Ureter (tissue), 1 donor: ENCODE results near the gene KRT39. TPM values are rescaled to one million over a fixed set of nuclear protein-coding genes. Genes with fewer than 3 reads are reported as not detected.
A peak's percentile ranks its signal among the peaks of the same experiment; 100 is the strongest.

Source experiments
- DNase-seq: peaks from one replicate; pipeline ENCODE4 v3.0.0-alpha.2; 2020; ENCODE audit warnings: low spot score
- total RNA-seq: library from RNA; stranded (reverse); gene quantifications from one replicate; pipeline ENCODE4 v1.2.4, GENCODE V29; 2023
- donor health status: DM: yes; HTN: yes; CAD: no.

KRT39 gene
- total RNA-seq, 1 donor from 2014 or later = not detected

- DNase-seq = no peak
These were observed 13.8 kb upstream of the KRT39 start for GRCh38 chr17:40980596-40980995.

DNA sequence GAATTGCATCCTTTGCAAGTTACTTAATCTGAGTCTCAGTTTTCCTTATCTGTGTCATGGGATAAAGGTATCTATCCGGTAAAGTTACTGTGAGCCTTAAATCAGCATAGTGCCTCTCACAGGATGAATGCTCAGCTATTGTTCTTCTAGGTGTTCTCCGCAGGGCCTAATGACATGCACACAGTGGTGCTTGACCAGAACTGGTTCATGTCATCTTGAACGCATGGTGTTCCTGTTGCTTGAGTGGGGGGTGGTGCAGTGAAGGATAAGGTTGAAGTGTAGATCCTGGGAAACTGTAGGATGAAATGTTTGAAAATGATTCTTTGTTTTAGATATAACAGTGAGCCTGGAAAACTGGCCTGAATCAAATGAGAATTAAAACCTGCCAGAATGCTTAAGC lies 13.4 kb upstream of the KRT39 start:
- no peak for DNase-seq

DNA sequence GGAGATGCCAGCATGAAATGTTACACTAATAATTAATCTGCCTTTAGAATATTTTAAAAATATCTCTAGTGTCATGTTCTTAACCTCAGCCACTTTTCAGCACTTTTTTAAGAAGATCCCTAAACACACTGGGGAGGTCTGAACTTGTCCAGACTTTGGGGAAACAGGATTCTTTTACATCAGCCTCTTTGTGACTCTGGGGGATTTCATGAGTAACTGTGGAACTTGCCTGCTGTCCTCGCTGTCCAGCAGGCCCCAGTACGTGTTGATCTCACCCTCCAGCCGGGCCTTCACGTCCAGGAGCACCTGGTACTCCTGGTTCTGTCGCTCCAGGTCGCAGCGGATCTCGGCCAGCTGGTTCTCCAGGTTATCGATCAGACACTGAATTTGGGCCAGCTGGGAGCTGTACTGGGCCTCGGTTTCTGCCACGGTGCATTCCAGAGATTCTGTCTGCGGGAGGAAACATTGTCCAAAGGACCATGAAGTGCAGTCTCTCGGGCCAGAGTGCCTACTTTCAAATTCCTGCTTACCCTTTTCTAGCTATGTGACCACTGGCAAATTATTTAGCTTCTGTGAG lies 11.9 kb upstream of the KRT39 start:
- DNase-seq = no peak

GRCh38 chr17:40975516-40975915 lies 8.8 kb upstream of the KRT39 start:
- DNase-seq = no peak

DNA sequence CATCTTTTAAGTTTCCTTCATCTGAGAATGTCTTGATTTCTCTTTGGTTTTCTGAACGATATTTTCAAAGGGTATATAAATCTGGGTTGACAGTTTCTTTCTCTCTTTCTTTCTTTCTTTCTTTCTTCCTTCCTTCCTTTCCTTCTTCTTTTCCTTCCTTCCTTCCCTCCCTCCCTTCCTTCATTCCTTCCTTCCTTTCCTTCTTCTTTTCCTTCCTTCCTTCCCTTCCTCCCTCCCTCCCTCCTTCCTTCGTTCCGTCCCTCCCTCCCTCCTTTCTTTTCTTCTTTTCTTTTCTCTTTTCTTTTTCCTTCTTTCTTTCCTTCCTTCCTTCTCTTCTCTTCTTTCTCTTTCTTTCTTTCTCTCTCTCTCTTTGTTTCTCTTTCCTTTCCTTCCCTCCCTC lies 7.6 kb upstream of the KRT39 start:
- no peak for DNase-seq

DNA sequence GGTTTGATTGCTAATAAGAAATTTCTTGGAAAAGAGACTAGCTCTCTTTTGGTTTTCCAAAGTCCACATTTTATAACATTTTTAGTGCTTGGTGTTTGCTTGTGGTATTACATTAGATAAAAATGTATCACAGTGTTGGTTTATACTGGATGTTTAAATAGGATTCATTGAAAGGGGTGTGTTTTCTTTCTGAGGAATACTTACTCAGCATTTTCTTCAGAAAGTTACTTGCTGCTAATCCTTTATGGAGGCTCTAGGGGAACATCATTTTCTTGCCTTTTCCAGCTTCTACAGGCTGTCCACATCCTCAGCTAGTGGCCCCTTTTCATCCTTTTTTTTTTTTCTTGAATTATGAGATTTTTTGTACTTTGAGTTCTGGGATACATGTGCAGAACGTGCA lies 834 bp upstream of the KRT39 start:
- no peak for DNase-seq

DNA sequence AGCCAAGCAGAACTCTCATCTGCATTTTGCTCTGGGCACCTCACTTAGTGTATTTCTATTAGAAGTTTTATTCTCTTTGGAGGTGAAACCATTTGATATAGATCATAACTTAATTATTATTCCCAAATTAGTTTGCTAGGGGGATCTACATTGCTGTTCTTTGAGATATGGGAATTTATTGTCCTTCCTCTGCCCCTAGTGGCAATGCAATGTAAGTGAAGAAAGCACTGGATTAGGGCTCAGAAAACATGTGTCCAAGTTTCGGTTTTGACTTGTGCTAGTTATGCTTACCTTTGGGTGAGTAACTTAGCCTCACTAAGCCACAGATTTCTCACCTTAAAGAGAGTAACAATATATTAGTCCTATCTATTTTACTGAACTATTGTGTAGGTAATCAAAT lies 2.9 kb downstream of the KRT39 start:
- no peak for DNase-seq

GRCh38 chr17:40962059-40962561 lies 4.6 kb downstream of the KRT39 start:
- DNase-seq = no peak

DNA sequence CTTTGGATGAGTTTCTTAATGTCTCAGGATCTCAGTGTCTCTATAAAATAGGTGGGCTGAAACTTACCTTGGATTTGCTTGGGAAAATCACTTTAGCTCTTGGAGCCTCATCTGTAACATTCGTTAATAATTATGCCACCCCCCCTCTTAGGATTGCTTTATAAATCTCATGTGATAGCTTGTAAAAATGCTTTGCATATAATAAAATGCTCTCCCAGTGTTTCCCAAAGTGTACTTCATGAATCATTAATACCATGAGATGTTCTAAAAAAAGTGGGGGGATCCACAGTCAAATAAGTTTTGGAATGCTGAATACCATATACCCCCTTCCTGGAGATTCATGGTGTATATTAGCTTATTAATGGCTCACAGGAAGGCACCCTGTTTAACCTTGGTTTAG lies 5.2 kb downstream of the KRT39 start:
- DNase-seq = no peak

DNA sequence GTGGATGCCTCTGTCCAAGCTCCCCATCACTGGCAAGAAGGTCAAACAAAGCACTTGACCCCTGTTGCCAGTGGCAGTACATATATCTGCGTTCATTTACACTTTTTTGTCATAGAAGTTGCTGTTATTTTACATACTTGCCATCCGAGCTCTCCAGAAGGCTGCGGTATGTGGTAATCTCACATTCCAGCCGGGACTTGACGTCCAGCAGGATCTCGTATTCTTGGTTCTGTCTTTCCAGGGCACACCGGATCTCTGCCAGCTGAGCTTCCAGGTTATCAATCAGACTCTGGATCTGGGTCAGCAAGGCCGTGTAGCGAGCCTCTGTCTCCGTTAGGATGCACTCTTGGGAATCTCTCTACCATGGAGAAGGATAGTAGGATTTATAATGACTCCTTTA lies 6.6 kb downstream of the KRT39 start:
- no peak for DNase-seq

DNA sequence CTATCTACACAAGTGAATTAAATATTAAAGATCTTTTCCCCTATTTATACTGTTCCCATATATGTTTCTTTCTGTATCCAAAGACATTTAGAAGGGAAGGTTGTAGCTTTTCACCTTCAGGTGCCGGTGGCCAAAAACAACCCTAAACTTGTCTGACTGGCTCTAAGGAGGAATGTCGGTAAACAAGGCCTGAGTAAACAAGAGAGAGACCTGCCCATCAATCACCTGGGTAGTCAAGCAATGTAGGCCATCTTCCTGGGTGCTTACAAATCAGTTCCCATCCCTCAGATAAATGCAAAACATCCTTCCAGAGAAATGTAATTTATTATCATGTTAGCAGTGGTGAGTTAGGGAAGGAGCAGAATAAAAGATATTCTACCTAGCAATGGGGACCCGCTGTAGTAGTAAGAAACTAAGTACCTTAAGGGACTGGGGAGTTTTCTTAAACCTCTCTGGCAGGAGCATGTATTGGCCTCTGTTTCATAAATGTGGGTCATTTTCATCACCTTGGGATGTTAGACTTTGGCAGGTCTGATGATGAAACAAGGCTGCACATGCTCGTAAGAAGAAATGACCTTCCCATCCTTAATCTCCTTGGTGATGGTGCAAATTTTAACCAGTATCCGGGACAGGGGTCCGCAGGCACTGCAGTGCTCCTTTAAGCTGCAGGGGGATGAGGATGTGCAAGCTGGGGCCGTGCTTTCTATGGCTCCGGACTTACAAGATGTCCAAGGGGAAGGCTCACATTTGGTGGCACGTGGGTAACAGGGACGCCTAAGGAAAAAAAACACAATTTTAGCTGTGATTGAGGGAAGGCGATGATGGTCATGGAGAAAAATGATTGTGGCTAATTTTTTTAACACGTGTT lies 8.4 kb downstream of the KRT39 start:
- peak; percentile 50 for DNase-seq

GRCh38 chr17:40956401-40957254 lies 10.1 kb downstream of the KRT39 start:
- no peak for DNase-seq

DNA sequence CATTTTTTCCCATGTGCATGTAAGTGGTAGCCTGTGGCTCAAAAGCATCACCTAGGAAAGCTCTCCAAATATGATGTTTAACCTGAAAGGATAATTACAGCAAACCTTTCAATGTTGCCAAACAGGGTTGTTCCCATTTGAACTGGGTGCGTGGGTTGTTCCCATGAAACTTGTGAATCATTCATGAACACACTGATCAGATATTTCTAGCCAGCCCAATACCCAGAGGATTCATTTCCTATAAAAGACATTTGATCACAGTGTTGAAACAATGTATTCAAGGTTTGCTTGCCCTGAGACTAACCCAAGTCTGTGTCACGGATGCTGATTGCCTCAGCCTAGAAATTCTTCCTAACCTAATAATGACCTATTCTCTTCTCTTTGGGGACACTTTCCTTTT lies 12.9 kb downstream of the KRT39 start:
- DNase-seq = peak; percentile 48

DNA sequence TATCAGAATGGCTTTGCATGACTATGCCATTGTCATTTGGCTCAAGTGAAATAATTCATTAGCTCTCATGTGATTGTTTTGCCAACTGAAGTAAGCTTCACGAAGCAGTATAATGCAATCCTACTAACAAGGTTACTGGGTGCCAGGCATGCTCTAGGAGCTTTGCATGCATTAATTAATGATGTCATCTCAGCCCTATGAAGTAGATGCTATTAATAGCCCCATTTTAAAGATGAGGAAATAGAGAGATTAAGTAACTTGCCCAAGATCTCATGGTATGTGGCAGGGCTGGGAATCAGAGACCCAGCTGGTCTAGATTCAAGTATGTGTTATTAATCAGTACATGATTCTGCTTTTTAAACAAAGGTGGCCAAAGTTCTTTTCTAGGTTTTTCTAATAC lies 14.1 kb downstream of the KRT39 start:
- DNase-seq = no peak

DNA sequence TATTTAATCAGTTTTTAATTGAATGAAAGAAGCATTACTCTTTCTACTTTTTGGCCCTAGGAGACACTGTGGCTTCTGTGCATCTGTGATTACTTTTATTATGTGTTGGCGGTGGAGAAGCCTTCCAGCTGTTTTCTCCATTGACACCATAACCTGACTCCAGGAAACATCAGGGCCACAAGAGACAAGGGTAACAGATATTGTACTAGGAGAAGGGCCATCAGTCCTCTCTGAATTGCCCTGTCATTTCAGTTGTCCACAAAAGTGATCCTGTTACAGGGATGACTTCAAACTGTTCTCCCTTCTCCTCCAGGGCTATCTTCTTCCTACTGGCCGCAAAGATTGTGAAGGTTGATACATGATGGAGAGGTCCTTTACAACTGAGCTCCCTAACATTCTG lies 14.6 kb downstream of the KRT39 start:
- no peak for DNase-seq

DNA sequence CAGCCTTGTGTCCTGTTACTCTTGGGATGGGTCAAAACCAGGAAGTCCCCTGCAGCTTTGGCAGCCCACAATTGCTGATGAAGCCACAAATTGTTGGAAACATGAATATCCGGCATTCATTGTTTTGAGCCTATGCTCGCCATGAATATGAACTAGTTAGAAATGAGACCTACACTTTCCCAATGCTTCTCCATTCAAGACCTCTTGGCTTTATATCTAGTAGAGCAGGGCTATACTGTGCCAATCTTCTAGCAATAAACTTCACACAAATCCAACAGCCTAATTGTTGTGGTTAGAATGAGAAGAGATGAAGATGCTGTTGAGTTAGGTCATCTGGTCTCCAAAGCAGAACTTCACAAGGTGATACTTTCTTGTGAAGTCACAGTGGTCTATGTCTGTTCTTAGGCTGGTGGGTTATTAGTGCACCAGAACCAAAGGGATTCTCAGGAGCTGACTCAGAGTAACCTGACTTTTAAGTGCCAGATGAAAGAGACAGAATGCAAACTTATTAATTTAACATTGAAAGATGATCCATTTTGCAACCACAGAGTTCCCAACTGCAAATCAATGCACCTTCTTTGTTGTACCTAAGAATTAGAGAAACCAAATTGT lies 15.6 kb downstream of the KRT39 start:
- DNase-seq = no peak

DNA sequence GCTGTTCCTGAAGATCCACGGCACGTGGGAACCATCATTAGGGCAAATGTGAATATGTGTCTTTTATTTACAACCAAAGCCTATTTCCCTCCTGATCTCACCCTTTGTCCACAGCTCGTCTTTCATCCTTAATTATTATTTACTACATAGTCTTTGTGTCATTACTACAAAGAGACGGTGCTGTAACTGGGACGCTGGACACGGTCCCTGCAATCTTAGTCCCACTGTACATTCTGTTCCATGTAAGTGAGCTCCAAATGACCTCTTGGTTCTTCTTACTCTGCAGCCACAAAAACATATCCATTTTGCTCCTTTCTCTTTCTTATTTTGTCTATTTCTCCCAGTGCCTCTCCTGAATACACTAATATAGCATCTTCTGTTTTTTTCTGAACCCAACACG lies 16.6 kb downstream of the KRT39 start:
- no peak for DNase-seq

DNA sequence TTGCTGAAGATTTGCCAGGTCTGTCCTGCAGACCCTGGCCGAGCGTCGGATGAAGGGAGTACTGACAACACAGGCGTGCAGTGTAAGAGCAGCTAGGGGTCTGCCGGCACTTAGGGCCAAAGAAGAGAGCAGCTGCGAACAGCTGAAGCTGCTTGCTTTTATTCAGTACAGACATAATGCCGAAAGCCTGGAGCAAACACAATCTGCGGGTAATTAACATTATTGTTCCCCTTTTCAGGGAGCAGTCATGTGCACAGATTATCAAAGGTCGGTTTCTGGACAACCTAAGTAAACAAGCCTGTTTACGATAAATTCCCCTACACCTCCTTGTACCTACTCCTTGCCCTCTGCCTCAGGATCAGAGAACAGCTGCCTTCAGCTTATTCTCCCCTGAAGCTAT lies 17.3 kb downstream of the KRT39 start:
- DNase-seq = no peak

DNA sequence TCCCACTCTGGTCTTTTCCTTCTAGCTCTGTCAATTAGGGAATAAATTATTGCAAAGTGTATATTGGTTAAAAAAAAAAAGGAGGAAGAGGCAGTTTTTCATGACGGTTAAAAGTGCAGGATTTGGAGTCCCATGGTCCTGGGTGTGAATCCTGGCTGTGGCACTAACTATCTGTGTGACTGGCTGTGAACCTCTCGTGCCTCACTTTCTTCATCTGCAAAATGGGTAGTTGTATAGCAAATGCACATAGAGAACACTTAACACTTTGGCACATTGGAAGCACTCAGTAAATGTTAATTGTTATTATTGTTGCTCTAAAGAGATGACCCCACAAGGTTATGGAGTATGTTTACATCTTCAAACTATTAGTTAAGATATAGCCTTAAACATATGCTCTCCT lies 18.8 kb downstream of the KRT39 start:
- no peak for DNase-seq

GRCh38 chr17:40945414-40945813 lies 21.3 kb downstream of the KRT39 start:
- DNase-seq = no peak

GRCh38 chr17:40944531-40944930 lies 22.2 kb downstream of the KRT39 start:
- no peak for DNase-seq

DNA sequence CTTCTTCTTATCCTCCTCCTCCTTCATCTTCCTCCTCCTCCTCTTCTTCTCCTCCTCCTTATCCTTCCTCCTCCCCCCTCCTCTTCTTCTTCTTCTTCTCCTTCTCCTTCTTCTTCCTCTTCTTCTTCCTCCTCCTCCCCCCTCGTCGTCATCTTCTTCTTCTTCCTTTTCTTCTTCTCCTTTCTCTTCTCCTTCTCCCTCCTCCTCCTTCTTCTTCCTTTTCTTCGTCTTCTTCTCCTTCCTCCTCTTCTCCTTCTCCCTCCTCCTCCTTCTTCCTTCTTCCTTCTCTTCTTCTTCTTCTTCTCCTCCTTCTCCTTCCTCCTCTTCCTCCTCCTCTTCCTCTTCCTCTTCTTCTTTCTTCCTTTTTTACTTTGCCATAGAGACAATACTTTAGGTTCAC lies 24.2 kb downstream of the KRT39 start:
- no peak for DNase-seq
